ENCODE data around the gene ADI1.
"Not testable (repeated sequence)": the region's sequence is repeated elsewhere in the genome, so short reads cannot be mapped to it uniquely, and the experiment has no call there.

ADI1 gene

DNA sequence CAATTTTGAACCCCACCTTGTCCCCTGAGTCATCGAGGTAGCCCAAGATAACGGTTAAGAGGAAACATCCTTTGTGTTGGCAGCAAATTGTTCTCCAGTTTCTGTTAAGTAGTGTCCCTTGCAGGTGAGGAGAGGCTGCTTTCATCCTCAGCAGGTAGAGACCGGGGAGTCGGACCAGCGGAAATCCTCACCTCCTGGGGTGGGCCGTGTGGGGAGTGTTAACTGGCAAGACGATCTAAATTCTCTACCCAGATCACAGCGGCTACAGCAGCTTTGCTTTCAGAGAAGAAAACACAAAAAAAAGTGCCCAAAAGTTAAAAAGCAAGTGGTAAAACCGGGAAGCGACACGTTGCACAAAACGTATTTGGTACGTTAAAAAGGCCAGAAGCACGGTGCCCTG lies 63.2 kb downstream of the ADI1 start:
- Histone ChIP-seq H3K27ac (ENCODE audit: low read depth, low read length, poor library complexity, severe bottlenecking) (no peak overlapping the region), H3K9me2 (ENCODE audit: low read depth, low read length) (no peaks in the 10 kb centered on the region), H3F3A (ENCODE audit: insufficient read depth, low read length) (no peaks in the 10 kb centered on the region), H3K9ac (ENCODE audit: low read length) (no peak overlapping the region), H2AFZ (ENCODE audit: low read length) (no peak overlapping the region), H3K27me3 (ENCODE audit: insufficient read depth, low read length) (no peaks in the 10 kb centered on the region), H3K36me3 (ENCODE audit: insufficient read depth, low read length) (peaks cover 34% of the 10 kb centered on the region), H4K20me1 (ENCODE audit: insufficient read depth, low read length) (no peaks in the 10 kb centered on the region), H3K4me2 (ENCODE audit: low read length) (no peak overlapping the region), H3K4me3 (ENCODE audit: low read depth, low read length, poor library complexity, severe bottlenecking) (no peak overlapping the region), H3K9me3 (ENCODE audit: low read length) (no peaks in the 10 kb centered on the region), H3K79me2 (ENCODE audit: insufficient read depth, low read length) (no peaks in the 10 kb centered on the region), H3K4me1 (ENCODE audit: insufficient read depth, low read length, severe bottlenecking) (peaks cover 4% of the 10 kb centered on the region)
- TF ChIP-seq, protein P1, sequence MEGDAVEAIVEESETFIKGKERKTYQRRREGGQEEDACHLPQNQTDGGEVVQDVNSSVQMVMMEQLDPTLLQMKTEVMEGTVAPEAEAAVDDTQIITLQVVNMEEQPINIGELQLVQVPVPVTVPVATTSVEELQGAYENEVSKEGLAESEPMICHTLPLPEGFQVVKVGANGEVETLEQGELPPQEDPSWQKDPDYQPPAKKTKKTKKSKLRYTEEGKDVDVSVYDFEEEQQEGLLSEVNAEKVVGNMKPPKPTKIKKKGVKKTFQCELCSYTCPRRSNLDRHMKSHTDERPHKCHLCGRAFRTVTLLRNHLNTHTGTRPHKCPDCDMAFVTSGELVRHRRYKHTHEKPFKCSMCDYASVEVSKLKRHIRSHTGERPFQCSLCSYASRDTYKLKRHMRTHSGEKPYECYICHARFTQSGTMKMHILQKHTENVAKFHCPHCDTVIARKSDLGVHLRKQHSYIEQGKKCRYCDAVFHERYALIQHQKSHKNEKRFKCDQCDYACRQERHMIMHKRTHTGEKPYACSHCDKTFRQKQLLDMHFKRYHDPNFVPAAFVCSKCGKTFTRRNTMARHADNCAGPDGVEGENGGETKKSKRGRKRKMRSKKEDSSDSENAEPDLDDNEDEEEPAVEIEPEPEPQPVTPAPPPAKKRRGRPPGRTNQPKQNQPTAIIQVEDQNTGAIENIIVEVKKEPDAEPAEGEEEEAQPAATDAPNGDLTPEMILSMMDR (IDR thresholded peaks at IDR 0.05; ENCODE audit: low read length), result no peak
- no peak for TF ChIP-seq EZH2 (IDR thresholded peaks at IDR 0.05; ENCODE audit: borderline replicate concordance, low read length)

DNA sequence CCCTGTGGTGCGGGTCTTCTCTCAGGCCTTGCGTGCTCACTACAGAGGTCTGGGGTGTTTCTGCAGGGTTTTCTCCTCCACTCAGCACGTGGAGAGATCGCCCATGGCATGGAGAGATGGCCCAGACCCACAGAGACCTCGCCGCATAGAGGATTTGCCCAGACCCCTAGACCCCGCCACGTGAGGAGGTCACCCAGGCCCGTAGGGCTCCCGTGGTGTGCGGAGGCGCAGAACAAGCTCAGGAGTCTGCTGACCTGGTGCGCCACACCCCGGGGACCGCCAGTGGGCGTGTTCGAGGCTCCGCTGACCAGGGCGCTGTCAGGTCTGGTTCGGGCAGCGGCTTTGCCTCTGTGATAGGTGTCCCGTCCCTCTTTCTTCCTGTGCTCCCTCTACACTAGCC lies 64.5 kb downstream of the ADI1 start:
- H3K27ac ChIP-seq (ENCODE audit: low read depth, low read length, poor library complexity, severe bottlenecking), result no peak overlapping the region
- H3F3A ChIP-seq (ENCODE audit: insufficient read depth, low read length), result no peaks in the 10 kb centered on the region
- H3K27me3 ChIP-seq (ENCODE audit: insufficient read depth, low read length), result no peaks in the 10 kb centered on the region
- no peak overlapping the region for H3K9ac ChIP-seq (ENCODE audit: low read length)
- no peak overlapping the region for H3K4me3 ChIP-seq (ENCODE audit: low read depth, low read length, poor library complexity, severe bottlenecking)
- H3K4me2 ChIP-seq (ENCODE audit: low read length), result no peak overlapping the region
- H4K20me1 ChIP-seq (ENCODE audit: insufficient read depth, low read length), result no peaks in the 10 kb centered on the region
- no peaks in the 10 kb centered on the region for H3K4me1 ChIP-seq (ENCODE audit: insufficient read depth, low read length, severe bottlenecking)
- no peaks in the 10 kb centered on the region for H3K9me3 ChIP-seq (ENCODE audit: low read length)
- H3K36me3 ChIP-seq (ENCODE audit: insufficient read depth, low read length), result peaks cover 34% of the 10 kb centered on the region
- no peak overlapping the region for H2AFZ ChIP-seq (ENCODE audit: low read length)
- no peaks in the 10 kb centered on the region for H3K9me2 ChIP-seq (ENCODE audit: low read depth, low read length)
- TF ChIP-seq, protein P1 (IDR thresholded peaks at IDR 0.05; ENCODE audit: low read length), result no peak
- no peak for TF ChIP-seq EZH2 (IDR thresholded peaks at IDR 0.05; ENCODE audit: borderline replicate concordance, low read length)
- no peaks in the 10 kb centered on the region for H3K79me2 ChIP-seq (ENCODE audit: insufficient read depth, low read length)

- H3K9me2 ChIP-seq (ENCODE audit: low read depth, low read length); H3K27ac ChIP-seq (ENCODE audit: low read depth, low read length, poor library complexity, severe bottlenecking); H3K4me1 ChIP-seq (ENCODE audit: insufficient read depth, low read length, severe bottlenecking); H3K27me3 ChIP-seq (ENCODE audit: insufficient read depth, low read length); H3K4me2 ChIP-seq (ENCODE audit: low read length); H3K9ac ChIP-seq (ENCODE audit: low read length); H3K9me3 ChIP-seq (ENCODE audit: low read length); H2AFZ ChIP-seq (ENCODE audit: low read length); H3F3A ChIP-seq (ENCODE audit: insufficient read depth, low read length); H3K4me3 ChIP-seq (ENCODE audit: low read depth, low read length, poor library complexity, severe bottlenecking); H4K20me1 ChIP-seq (ENCODE audit: insufficient read depth, low read length); H3K79me2 ChIP-seq (ENCODE audit: insufficient read depth, low read length): not testable (repeated sequence)
- H3K36me3 ChIP-seq (ENCODE audit: insufficient read depth, low read length), result peaks cover 40% of the 10 kb centered on the region
These were observed 65.3 kb downstream of the ADI1 start for GRCh38 chr2:3454005-3454404.

GRCh38 chr2:3453190-3453999 lies 65.9 kb downstream of the ADI1 start:
- Histone ChIP-seq H3K9me2 (ENCODE audit: low read depth, low read length) (no peaks in the 10 kb centered on the region), H3K4me3 (ENCODE audit: low read depth, low read length, poor library complexity, severe bottlenecking) (no peak overlapping the region), H3K4me1 (ENCODE audit: insufficient read depth, low read length, severe bottlenecking) (no peaks in the 10 kb centered on the region), H3K27me3 (ENCODE audit: insufficient read depth, low read length) (no peaks in the 10 kb centered on the region), H3K79me2 (ENCODE audit: insufficient read depth, low read length) (no peaks in the 10 kb centered on the region), H4K20me1 (ENCODE audit: insufficient read depth, low read length) (no peaks in the 10 kb centered on the region), H2AFZ (ENCODE audit: low read length) (no peak overlapping the region), H3K27ac (ENCODE audit: low read depth, low read length, poor library complexity, severe bottlenecking) (no peak overlapping the region), H3K9ac (ENCODE audit: low read length) (no peak overlapping the region), H3K36me3 (ENCODE audit: insufficient read depth, low read length) (peaks cover 42% of the 10 kb centered on the region), H3K4me2 (ENCODE audit: low read length) (no peak overlapping the region), H3F3A (ENCODE audit: insufficient read depth, low read length) (no peaks in the 10 kb centered on the region), H3K9me3 (ENCODE audit: low read length) (no peaks in the 10 kb centered on the region)
- no peak for TF ChIP-seq EZH2 (IDR thresholded peaks at IDR 0.05; ENCODE audit: borderline replicate concordance, low read length)
- TF ChIP-seq, protein P1 (IDR thresholded peaks at IDR 0.05; ENCODE audit: low read length), result no peak
